Vagina (tissue), 2 donors: Measurements from ENCODE around the gene DNASE1L3. TPM values are rescaled to one million over a fixed set of nuclear protein-coding genes. Genes with fewer than 3 reads are reported as not detected.

Experiments
- DNase-seq, 2 donors: peaks; one replicate each; pipeline ENCODE4 v3.0.0-alpha.2; 2017; ENCODE audit errors: extremely low spot score in 2 of 2
- H3K27ac ChIP-seq: fragments of 200-600 bp; sonication (generic); one replicate; pipeline ENCODE4 v1.5.1; 2019
- H3K27me3 ChIP-seq: fragments of 200-600 bp; sonication (generic); one replicate; pipeline ENCODE4 v1.5.1; 2019
- H3K36me3 ChIP-seq, 2 donors: fragments of 200-600 bp; sonication (generic); one replicate each; pipeline ENCODE4 v1.5.1; 2017 to 2019
- H3K4me1 ChIP-seq: fragments of 200-600 bp; sonication (generic); one replicate; pipeline ENCODE4 v1.5.1; 2019
- H3K4me3 ChIP-seq, 2 donors: fragments of 200-600 bp; sonication (generic); 1 replicate in 1 of 2; 2 replicates in 1 of 2; pipeline ENCODE4 v1.5.1; 2016 to 2019
- H3K9me3 ChIP-seq: fragments of 200-600 bp; sonication (generic); one replicate; pipeline ENCODE4 v1.5.1; 2019
- POLR2A ChIP-seq, 2 donors: fragments of 450-650 bp; IDR thresholded peaks; one replicate each; pipeline ENCODE4 v1.6.1; 2017; ENCODE audit warnings: antibody characterized with exemption in 2 of 2, mild to moderate bottlenecking in 2 of 2, moderate library complexity in 2 of 2
- POLR2AphosphoS5 ChIP-seq, 2 donors: sonication (generic); formaldehyde crosslinking; IDR thresholded peaks; one replicate each; pipeline ENCODE4 v1.9.0; 2017; ENCODE audit warnings: antibody characterized with exemption in 2 of 2, mild to moderate bottlenecking in 2 of 2, low read depth in 1 of 2; ENCODE audit not compliant: insufficient read depth in 1 of 2
- intact Hi-C: fragments of 100-400 bp; cut with DNase I; formaldehyde crosslinking; loops from one replicate; pipeline ENCODE4 v1.15.1; 2023
- total RNA-seq: library from RNA; depleted of rRNA; stranded (reverse); fragments of >200 nt; gene quantifications from one replicate; pipeline ENCODE4 v1.2.3, GENCODE V29; 2016
- TF ChIP-seq, protein P1 (sequence below), 3 experiments: fragments of 450-650 bp in 2 of 3; fragments of 200-600 bp in 1 of 3; sonication (generic) in 1 of 3; IDR thresholded peaks; one replicate each; pipeline ENCODE4 v1.5.1; 2017 to 2019; ENCODE audit warnings: antibody characterized with exemption in 3 of 3, mild to moderate bottlenecking in 2 of 3, moderate library complexity in 2 of 3

Gene DNASE1L3
- total RNA-seq, 1 donor from 2014 or later, result 13.3 TPM

- DNase-seq, result no peak
- Histone ChIP-seq H3K4me3 (no peak overlapping the region), H3K4me1 (no peaks in the 10 kb centered on the region), H3K36me3 (peaks cover 0 to 21% of the 10 kb centered on the region in 2 donors), H3K27ac (no peak overlapping the region), H3K9me3 (no peaks in the 10 kb centered on the region), H3K27me3 (no peaks in the 10 kb centered on the region)
- TF ChIP-seq, protein P1, sequence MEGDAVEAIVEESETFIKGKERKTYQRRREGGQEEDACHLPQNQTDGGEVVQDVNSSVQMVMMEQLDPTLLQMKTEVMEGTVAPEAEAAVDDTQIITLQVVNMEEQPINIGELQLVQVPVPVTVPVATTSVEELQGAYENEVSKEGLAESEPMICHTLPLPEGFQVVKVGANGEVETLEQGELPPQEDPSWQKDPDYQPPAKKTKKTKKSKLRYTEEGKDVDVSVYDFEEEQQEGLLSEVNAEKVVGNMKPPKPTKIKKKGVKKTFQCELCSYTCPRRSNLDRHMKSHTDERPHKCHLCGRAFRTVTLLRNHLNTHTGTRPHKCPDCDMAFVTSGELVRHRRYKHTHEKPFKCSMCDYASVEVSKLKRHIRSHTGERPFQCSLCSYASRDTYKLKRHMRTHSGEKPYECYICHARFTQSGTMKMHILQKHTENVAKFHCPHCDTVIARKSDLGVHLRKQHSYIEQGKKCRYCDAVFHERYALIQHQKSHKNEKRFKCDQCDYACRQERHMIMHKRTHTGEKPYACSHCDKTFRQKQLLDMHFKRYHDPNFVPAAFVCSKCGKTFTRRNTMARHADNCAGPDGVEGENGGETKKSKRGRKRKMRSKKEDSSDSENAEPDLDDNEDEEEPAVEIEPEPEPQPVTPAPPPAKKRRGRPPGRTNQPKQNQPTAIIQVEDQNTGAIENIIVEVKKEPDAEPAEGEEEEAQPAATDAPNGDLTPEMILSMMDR (IDR thresholded peaks at IDR 0.05), result no peak
- no peak for TF ChIP-seq POLR2AphosphoS5 (IDR thresholded peaks at IDR 0.05; ENCODE audit: insufficient read depth in 1 of 2, low read depth in 1 of 2)
- no peak for TF ChIP-seq POLR2A (IDR thresholded peaks at IDR 0.05)
- intact Hi-C loops, result loop anchor here (10.0 kb wide), 1 partner anchor 306 kb away; no protein-coding TSS in a partner anchor
Observed at GRCh38 chr3:58171126-58171525, 39.6 kb downstream of the DNASE1L3 start.

GRCh38 chr3:58170376-58170775 is 40.4 kb downstream of the DNASE1L3 start:
- Histone ChIP-seq H3K4me3 (no peak overlapping the region), H3K9me3 (no peaks in the 10 kb centered on the region), H3K27ac (no peak overlapping the region), H3K4me1 (no peaks in the 10 kb centered on the region), H3K36me3 (peaks cover 0 to 21% of the 10 kb centered on the region in 2 donors), H3K27me3 (no peaks in the 10 kb centered on the region)
- intact Hi-C loops, result loop anchor here (10.0 kb wide), 1 partner anchor 306 kb away; no protein-coding TSS in a partner anchor
- no peak for DNase-seq
- TF ChIP-seq POLR2A (IDR thresholded peaks at IDR 0.05), result no peak
- no peak for TF ChIP-seq POLR2AphosphoS5 (IDR thresholded peaks at IDR 0.05; ENCODE audit: insufficient read depth in 1 of 2, low read depth in 1 of 2)
- TF ChIP-seq, protein P1 (IDR thresholded peaks at IDR 0.05), result no peak

- intact Hi-C loops, result loop anchor here (5.0 kb wide), 1 partner anchor 162 kb away; the partner anchor contains the start of gene FLNB
Observed at GRCh38 chr3:58169371-58169770, 41.4 kb downstream of the DNASE1L3 start.

DNA sequence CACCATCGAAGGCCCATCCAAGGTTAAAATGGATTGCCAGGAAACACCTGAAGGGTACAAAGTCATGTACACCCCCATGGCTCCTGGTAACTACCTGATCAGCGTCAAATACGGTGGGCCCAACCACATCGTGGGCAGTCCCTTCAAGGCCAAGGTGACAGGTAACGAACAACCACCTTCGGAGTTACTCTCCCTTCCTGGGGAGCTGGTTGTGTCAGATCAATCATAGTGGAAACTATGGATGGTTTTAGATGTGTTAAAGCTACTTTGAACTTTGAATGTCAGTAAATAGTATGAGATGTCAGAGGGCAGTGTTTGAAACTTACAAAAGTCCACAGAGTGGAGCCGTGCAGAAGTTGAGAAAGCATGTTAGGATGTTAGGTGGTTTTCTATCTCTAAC is 42.3 kb downstream of the DNASE1L3 start:
- intact Hi-C loops, result loop anchor here (5.0 kb wide), 1 partner anchor 161 kb away; the partner anchor contains the start of gene FLNB
- H3K27ac ChIP-seq, result no peak overlapping the region

More at GRCh38 chr3:58169371-58169770, 41.4 kb downstream of the DNASE1L3 start:
- H3K27me3 ChIP-seq, result no peaks in the 10 kb centered on the region
- H3K27ac ChIP-seq, result no peak overlapping the region
- no peaks in the 10 kb centered on the region for H3K9me3 ChIP-seq
- H3K36me3 ChIP-seq, result peaks cover 0 to 31% of the 10 kb centered on the region in 2 donors
- H3K4me3 ChIP-seq, result no peak overlapping the region
- H3K4me1 ChIP-seq, result no peaks in the 10 kb centered on the region
- TF ChIP-seq POLR2A (IDR thresholded peaks at IDR 0.05) (no peak), POLR2AphosphoS5 (IDR thresholded peaks at IDR 0.05; ENCODE audit: insufficient read depth in 1 of 2, low read depth in 1 of 2) (no peak)
- TF ChIP-seq, protein P1 (IDR thresholded peaks at IDR 0.05), result no peak
- DNase-seq, result no peak

More for the DNA sequence above, 42.3 kb downstream of the DNASE1L3 start:
- DNase-seq, result no peak
- no peaks in the 10 kb centered on the region for H3K9me3 ChIP-seq
- H3K4me1 ChIP-seq, result no peaks in the 10 kb centered on the region
- no peak overlapping the region for H3K4me3 ChIP-seq
- no peaks in the 10 kb centered on the region for H3K27me3 ChIP-seq
- TF ChIP-seq, protein P1 (IDR thresholded peaks at IDR 0.05), result no peak
- TF ChIP-seq POLR2A (IDR thresholded peaks at IDR 0.05) (no peak), POLR2AphosphoS5 (IDR thresholded peaks at IDR 0.05; ENCODE audit: insufficient read depth in 1 of 2, low read depth in 1 of 2) (no peak)
- peaks cover 0 to 37% of the 10 kb centered on the region in 2 donors for H3K36me3 ChIP-seq
